Activated CD4-positive, alpha-beta T cell treated with anti-CD3 and anti-CD28 coated beads, Interleukin-2, amount 50 U/mL, for 48 hours (primary cell): Measurements from ENCODE around the gene PRKCQ.

ENCODE experiments used
- DNase-seq, 2 experiments: peaks; one replicate each; pipeline ENCODE4 v3.0.0-alpha.2; 2020

The PRKCQ gene

DNA sequence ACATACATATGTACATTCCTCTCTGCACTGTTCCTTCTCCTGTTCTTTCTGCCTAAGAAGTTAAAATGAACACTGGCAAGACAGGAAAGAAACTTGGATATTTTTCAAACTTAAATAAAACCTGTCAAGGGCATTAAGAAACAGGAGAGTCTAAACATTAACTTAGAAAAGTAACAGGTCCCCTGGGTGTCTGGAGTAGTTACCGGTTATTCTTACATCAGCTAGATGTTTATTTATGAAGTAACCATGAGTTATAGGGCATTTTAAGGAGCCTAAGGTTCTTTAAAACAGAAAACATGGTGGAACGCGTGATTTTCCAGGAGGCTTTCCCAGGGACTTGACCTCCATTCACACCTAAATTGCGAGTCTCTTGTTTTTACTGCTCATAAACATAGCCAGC lies 148.2 kb downstream of the PRKCQ start:
- no peak for DNase-seq

DNA sequence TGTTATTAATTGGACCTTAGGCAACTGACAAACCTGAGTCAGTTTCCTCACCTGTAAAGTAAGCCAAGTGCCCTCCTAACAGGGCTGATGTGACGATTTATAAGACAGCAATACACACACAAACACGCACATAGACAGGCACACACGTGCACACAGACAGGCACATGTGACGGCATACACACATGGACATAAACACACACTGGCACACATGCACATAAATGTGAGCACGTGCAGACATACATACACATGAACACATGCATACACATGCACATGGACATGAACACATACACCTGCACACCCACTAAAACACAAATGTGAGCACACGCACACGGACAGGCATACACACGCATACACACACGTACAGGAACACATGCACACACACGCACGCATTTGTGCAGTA lies 148.9 kb downstream of the PRKCQ start:
- no peak for DNase-seq

DNA sequence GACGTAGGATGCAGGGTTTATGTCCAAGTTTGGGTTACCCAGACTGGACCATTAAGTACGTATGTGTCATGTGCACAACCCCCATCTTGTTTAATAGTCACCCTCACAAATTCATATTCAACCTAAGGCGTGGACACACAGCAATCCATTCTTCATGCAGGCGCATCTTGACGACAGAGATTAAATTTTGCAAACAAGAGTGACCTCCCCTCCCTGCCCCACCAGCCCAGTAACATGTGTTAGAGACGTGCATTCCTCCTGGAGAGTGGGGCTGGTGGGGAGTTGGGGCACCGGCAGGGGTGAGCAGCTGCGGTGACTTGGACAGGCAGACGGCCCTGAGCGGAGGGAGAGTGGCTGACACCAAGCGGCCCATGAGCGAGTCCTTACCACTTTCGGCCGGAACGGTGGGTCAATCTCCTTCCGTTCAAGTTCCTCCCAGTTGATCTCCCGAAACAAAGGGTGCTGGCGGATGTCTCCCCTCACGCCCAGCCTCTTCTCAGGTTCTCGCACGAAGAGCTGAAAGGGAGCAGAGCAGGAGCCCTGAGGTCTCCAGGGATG lies 149.6 kb downstream of the PRKCQ start:
- no peak for DNase-seq

DNA sequence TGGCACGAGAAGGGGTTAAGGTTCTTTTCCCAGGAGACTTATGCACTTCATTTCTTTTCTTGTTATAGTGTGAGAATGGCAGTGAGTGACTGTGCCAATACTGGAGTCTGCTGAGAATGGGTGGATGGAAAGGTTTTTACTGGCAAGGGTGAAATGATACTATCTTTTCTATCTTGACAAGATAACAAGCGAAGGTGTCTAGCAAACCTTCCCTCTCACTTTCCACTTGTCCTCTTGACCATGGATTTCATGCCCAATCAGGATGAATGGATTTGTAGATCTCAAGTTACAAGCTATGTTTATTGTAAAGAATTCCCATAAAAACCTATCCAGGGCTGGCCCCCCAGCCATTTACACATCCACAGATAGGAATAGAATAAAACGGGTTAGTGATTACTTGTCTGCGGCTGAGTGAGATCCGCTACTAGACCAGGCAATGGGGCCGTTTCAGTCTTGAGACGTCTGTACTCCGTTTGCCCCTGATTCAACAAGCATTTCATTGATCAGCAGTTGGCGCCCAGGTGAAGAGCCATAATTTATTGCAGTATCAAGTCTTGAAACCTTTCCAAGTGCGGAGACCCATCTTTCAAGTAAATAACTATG lies 152.6 kb downstream of the PRKCQ start:
- DNase-seq, result no peak

DNA sequence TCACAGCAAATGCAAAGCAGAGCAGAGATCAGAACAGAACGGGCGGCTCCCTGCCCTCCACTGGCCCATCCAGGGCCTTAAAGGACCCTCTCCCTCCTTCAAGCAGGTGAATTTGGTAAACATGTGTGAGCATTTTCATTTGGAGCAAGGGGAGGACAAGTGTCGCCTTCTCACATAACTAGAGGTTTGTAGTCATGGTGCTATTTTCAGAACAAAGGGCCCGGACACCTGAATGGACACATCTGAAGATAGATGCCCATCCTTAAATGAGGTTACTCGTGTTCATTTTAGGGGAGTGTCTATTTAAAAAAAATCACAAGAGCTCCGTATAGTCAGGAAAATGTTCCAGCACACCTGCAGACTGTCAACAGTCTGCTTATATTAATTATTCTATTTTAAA lies 153.8 kb downstream of the PRKCQ start:
- DNase-seq, result no peak

DNA sequence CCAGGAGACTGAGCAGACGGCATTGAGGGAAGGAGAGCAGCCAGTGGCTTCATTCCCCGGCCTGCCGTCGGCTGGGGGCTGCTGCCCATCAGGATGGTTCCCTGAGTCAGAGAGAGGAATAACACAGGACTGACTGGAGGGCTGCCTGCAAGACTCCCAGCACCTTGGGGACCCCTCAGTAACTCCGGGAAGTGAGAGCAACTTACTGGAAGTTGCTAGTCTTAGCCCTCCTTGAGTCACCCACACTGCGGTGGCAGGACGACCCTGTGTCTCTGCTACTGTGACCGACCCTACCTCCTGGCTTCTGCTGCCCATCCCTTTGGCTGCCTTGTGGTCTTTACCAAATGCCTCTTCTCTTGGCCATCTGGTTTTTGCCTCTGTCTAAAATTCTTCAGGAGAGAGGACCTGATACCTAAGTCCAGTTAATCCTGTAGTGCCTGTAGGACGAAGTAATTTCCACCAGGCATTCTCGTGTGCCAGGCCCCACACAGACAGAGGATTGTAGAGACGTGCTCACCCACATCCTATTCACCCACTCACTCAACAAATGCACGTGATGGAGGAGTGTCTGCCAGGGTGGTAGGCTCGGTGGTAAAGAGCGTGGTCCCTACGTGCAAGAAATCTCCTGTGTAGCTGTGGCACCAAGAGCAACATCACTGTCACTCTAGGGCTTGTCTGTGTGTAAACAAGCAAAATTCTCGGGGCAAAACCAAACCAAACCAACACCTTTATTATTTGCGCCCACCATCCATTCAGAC lies 156.5 kb downstream of the PRKCQ start:
- no peak for DNase-seq

DNA sequence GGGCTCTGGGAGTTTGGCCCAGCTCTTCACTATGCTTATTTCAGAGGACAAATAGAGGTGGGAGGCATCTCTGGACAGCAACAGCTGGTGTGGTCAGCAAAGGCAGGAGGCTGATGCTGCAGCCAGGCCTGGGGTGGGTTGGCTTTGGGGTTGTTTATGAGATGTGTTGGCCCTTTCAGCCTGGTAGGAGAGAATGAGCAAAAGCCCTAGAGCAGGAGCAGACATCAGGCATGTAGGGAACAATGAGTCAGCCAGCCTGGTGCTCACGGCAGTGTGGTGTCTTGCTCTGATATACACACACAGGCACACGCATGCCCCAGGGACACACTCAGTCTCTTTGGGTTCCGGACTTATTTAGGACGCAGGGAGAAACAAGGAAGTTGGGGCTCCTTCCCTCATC lies 157.1 kb downstream of the PRKCQ start:
- DNase-seq, result peak; percentile 60 to 73

DNA sequence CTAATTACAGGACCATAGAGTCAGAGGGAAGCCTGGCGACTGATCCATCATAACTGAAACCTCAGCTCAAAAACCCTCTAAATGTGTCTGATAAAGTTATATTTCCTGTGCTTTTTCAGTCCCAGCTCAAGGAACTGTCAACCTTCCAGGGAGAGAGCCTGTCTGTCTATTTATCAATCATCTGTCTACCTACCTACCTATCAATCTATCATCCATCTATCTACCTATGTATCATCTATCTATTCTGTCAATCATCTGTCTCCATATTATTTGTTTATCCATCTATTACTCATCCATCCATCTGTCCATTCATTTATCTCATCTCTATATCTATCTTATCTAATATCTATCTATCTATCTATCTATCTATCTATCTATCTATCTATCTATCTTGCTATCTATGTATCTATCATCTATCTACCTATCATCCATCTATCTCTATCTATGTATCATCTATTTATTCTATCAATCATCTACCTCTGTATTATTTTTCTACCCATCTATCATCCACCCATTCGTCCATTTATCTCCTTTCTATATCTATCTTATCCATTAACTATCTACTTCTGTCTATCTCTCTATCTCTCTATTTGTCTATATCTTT lies 161.4 kb downstream of the PRKCQ start:
- no peak for DNase-seq

DNA sequence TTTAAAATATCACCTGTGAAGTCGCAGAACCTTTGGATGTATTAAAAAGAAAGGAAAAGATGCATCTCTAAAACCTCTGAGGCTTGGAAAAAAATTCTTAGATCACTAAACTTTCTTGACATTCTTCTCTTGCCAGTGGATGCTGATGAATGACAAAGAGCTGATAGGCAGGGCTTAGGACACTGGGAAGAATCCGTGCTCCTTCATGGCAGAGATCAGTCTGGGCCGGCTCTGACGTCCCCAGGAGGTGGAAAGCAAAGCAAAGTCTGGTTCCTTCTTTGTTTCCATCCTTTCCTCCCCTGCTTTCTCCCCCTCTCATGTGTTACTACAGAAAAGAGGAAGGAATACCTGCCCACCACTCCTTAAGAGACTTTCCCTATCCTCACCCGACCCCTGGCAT lies 161.9 kb downstream of the PRKCQ start:
- no peak for DNase-seq

DNA sequence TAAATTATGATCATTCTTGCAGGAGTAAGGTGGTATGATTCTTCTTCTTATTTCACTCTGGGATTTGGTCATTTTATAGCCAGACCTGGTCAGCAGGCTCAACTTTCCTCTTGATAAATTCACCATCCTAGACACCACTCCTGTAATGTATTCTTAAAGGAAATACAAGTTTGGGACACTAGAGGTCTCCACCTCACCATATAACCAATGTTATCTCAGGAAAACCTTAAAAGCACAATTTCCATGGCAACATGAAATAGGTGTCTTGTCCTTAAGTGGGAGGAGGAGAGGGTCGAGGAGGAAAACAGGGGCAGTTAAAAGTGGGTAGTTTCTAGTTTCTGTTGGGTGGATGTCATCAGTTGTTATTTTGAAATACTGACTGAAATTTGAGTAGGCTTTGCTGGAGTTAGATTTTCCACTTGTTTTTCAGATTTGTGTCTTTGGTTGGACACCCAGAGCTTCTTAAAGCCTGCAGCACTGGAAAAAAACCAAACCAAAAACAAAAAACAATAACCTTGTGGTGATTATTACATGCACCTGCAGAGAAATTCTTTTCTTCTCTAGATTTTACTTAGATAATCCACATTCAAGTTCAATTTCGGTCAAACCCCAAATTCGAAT lies 163.1 kb downstream of the PRKCQ start:
- no peak for DNase-seq

DNA sequence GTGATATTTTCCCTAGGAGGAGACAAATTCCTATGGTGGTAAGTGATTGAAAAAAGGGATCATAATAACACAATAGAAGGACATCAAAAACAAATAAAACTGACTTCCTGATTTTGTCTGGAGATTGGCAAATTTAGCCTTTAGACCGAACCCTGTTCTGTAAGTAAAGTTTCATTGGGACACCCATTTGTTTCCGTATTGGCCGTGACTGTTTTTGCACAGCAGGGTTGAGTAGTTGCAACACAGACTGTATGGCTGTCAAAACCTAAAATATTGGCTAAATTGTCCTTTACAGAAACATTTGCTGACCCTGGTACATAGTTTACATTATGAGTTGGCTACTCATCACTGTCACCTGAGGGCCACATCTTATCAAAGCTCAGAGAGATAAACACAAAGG lies 168.6 kb downstream of the PRKCQ start:
- no peak for DNase-seq

DNA sequence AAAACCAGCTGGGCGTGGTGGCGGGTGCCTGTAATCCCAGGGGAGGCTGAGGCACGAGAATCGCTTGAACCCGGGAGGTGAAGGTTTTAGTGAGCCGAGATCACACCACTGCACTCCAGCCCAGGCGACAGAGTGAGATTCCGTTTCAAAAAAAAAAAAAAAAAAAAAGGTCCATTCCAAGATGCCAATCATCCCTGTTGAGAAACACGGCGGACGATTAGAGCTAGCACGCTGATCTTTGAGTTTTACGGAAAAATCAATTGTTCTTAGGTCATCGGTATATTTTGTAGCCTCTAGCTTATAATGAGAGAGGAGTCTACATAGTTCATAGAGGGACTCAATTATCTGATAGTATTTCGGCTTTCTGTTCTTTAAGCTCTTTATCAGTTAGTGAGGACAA lies 169.2 kb downstream of the PRKCQ start:
- no peak for DNase-seq

DNA sequence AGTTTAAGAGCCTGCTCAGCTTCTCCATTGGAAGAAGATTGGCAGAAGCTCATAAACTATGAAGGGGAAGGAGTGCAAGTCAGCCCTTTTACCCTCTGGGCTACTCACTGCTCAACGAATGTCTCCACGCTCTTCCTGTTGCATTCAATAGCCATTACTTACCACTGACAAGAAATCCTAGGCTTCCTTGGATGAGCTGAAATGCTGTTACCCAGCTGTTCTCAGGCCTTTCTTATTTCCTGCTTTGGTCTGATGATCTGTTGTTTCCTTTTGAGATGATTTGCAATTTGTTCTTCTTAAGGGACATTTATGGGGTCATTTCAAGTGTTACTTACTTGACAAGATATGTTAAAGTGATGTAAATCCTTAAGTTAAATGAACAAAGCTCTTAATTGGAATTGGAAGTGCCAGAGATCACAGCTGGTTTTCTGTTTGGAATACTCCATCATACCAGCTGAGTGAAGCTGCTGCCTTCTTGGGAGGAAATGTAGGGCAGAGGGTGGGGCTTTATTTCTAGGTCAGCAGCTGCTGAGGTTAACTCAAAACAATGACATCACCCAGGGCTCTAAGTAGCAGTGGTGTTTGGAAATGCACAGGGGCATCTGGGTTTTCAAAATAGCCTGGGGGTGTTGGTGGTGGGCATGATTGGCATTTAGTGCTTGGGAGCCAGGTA lies 170.0 kb downstream of the PRKCQ start:
- no peak for DNase-seq

DNA sequence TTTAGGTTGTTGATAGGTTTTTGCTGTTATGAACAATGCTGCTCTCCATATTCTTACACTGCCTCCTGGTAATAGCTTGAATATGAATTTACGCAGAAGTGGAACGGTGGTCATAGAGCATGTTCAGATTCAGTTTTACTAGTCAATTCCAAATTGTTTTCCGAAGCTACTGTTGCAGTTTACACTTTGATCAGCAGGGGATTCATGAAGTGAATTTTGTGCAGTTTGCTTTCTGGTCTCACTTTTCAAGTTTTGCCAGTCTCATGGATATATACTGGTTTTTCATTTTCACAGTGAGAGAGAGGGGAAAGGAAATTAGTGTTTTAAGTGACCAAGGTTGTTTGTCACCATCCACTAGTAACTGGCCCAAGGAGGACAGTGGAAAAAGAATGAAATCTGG lies 171.3 kb downstream of the PRKCQ start:
- no peak for DNase-seq

DNA sequence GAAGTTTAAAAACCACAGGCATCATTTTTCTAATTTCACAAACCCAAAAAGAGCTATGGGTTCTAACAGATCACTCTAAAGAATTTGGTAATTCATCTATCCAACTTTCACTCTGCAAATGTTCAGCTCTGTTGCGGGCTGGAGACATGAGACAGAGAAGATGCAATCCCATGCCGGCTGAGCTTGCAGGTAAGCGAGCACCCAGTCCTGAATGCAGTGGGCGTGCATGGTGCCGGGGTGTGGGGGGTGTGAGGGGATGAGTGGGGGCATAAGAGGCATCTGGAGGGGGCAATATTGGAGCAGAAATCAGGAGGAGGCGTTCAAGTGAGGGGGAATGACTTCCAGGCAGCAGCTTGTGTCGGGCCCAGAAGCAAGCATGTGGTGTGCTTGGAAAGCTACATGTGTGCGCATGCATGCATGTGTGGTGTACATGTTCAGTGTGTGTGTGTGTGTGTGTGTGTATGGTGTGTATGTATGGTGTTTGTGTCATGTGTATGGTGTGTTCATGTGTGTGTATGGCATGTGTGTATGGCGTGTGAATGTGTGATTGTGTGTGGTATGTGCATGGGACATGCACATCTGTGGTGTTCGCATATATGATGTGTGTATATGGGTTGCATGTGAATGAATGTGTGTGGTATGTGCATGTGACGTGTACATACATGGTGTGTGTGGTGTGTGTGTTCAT lies 172.9 kb downstream of the PRKCQ start:
- DNase-seq, result peak in 1 of 2 experiments; percentile 38

DNA sequence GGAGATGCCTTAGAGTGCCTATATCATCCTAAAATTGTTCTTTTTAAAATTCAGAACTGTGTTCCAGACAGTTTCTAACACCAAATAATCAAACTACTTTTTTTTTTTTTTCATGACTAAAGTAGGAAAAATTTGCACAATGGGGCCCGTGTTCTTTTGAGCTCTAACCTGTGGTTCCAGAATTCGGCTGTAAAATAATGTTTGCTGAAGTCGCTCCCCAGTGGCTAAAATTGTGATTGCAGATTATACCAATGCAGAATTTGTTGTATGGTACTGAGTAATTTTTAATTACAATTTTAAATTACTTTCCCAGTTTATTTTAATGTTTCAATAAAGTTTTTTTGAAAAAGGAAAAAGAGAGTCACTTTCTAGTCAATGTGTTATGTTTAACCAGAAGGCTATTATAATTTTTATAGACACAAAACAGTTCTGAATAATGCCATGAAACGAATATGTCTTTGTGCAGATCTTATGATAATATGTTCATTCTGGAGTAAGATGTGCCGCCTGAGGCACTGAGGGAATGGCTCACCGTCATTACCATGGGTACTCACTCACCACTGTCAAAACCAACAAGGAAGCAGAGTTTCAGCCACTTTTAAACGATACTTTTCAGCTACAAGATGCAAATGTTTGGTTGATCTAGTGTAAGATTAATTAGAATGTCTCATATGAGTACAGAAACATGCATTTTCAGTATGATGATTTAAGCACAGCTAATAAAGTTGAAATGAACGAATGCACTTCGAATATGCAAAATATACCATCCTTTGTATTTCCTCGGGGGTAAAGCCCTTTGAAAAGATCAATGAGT lies 173.6 kb downstream of the PRKCQ start:
- DNase-seq, result peak; percentile 28 to 46

DNA sequence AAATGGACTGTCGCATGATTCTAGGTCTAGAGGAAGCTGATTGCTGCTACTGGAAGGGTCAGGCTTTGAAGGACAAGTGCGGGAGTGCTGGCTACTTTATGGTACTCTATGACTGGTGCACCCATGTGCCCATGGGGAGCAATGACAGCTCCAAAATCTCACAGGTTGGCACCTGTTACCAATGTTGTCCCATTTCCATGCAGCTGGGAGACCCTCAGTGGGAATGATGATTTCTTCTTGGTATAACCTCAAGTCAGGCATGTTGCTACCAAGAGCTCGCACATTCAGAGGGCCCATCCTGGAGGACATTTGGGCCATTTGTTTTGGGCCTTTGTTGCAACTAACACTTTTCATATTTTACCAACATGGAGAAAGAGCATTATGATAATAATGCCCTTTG lies 174.4 kb downstream of the PRKCQ start:
- DNase-seq, result no peak

DNA sequence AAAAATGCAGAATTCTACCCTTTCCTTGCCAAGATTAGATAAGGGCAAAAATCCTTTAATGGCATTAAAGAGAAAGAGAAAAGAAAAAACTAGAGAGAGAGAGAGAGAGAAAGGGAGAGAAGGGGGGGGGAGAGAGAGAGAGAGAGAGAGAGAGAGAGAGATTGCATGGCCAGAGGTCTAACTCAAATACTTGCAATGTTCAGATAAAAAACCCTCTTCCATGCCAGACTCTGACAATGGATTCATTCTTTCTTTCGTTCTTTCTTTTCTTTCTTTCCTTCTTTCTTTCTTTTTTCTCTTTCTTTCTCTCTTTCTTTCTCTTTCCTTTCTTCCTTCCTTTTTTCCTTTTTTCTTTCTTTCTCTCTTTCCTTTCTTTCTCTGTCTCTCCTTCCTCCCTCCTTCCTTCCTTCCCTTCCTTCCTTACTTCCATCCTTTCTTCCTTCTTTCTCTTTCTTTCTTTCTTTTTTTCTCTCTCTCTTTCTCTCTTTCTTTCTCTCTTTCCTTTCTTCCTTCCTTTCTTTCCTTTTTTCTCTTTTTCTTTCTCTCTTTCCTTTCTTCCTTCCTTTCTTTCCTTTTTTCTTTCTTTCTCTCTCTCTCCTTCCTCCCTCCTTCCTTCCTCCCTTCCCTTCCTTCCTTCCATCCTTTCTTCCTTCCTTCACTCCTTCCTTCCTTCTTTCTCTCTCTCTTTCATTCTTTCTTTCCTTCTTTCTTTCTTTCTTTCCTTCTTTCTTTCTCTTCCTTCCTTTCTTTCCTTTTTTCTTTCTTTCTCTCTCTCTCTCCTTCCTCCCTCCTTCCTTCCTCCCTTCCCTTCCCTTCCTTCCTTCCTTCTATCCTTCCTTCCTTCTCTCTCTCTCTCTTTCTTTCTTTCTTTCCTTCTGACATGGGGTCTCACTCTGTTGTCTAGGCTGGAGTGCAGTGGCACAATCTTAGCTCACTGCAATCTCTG lies 175.7 kb downstream of the PRKCQ start:
- DNase-seq, result no peak

DNA sequence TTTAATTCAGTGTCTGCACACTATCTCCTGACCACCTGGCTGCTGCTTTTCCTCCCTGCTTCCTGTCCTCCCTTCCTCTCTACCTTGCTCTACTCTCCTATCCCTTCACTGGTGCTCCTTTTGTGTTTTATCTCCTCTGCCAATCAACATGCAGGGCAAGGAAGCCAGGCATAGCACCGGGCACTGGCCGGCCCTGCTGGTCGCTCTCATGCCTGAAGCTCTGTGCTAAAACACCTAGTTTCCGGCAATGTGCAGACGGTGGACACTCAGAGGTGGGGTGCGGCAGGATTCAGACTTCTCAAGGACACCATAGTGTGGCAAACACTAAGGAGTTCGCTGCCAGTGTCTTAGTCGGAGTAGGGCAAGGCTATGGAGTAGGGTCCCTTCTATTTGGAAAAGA lies 177.1 kb downstream of the PRKCQ start:
- no peak for DNase-seq

DNA sequence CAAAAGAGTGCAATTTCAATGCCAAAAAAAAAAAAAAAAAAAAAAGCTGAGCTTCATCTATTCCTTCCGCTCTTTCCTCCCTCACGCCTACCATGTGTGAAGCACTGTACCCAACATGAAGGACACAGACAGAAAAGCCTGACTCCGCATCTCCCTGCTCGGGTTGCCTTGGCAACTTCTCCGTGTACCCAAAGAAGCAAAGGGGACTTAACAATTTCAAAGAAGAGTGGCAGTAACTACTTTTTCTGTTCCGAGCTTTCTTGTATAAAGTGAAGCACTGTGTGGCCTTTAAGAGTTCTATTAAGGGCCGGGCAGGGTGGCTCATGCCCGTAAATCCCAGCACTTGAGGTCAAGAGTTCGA lies 177.7 kb downstream of the PRKCQ start:
- no peak for DNase-seq
